HepG2 (cell line): Measurements from ENCODE around the gene ORM1. TPM values are rescaled to one million over a fixed set of nuclear protein-coding genes. Genes with fewer than 3 reads are reported as not detected.

ENCODE experiments used
- ATAC-seq: fragments of 200-7000 bp; cut with Tn5 transposase; 3 replicates; pipeline ENCODE4 v1.9.1; 2020; ENCODE audit warnings: mild to moderate bottlenecking, moderate library complexity
- BruUV-seq: library from RNA; stranded (reverse); fragments of 400-500 nt; replicated peaks from 2 replicates; lab custom pipeline; 2021; lab: Mats Ljungman, UMichigan
- CTCF ChIA-PET: fragments of 300-600 bp; formaldehyde crosslinking; extraction: SDS; loops from one replicate; lab custom pipeline; 2021; ENCODE audit warnings: low total read pairs, inconsistent platforms, low intra/inter-chr PET ratio; lab: Yijun Ruan, JAX
- POLR2A ChIA-PET: fragments of 350-600 bp; sonication (Branson Sonifier 250); formaldehyde crosslinking; loops from one replicate; lab custom pipeline; 2020; ENCODE audit warnings: antibody characterized with exemption, inconsistent platforms; lab: Yijun Ruan, JAX
- DNase-seq: peaks from one replicate; pipeline ENCODE4 v3.0.0-alpha.2; 2015; ENCODE audit warnings: low spot score
- FAIRE-seq: peaks from 3 replicates; lab custom pipeline; 2011; peaks lifted over from hg19 to GRCh38; lab: Jason Lieb, UNC
- H2AFZ ChIP-seq: one replicate; pipeline ENCODE4 v1.6.1; 2011; ENCODE audit warnings: low read length, inconsistent platforms
- H3K27ac ChIP-seq: fragments of 300-600 bp; 3 replicates; pipeline ENCODE4 v1.8.0; 2011; ENCODE audit warnings: mixed run types, mild to moderate bottlenecking, mixed read lengths, low read length, inconsistent platforms; ENCODE audit not compliant: insufficient read depth; ENCODE audit errors: extremely low read length
- H3K27me3 ChIP-seq, 2 experiments: fragments of 200-600 bp in 1 of 2; 2 replicates in 1 of 2; 3 replicates in 1 of 2; pipeline versions ENCODE4 v1.6.0 to v1.8.0; 2011; ENCODE audit warnings: low read length in 2 of 2, mild to moderate bottlenecking in 2 of 2, moderate library complexity in 2 of 2, inconsistent platforms in 1 of 2; ENCODE audit not compliant: insufficient read depth in 2 of 2, control insufficient read depth in 1 of 2
- H3K36me3 ChIP-seq, 2 experiments: fragments of 200-600 bp in 1 of 2; replicated peaks in 1 of 2; 2 replicates in 1 of 2; 3 replicates in 1 of 2; pipeline versions ENCODE4 v1.5.1 to v1.8.0; 2011; ENCODE audit warnings: low read length in 2 of 2, inconsistent platforms in 1 of 2; ENCODE audit not compliant: insufficient read depth in 2 of 2, control insufficient read depth in 1 of 2
- H3K4me1 ChIP-seq: 2 replicates; pipeline ENCODE4 v1.5.1; 2012; ENCODE audit warnings: low read length, inconsistent platforms; ENCODE audit not compliant: insufficient read depth
- H3K4me2 ChIP-seq: 2 replicates; pipeline ENCODE4 v1.6.0; 2011; ENCODE audit warnings: low read depth, low read length, inconsistent platforms
- H3K4me3 ChIP-seq, 3 experiments: fragments of 200-600 bp in 1 of 3; sonication (generic), shearing (Covaris generic) in 1 of 3; replicated peaks in 1 of 3; 2 replicates each; pipeline ENCODE4 v1.5.1; 2011 to 2016; ENCODE audit warnings: low read length in 3 of 3, inconsistent platforms in 2 of 3, low read depth in 2 of 3, mild to moderate bottlenecking in 2 of 3, control low read depth in 1 of 3, mixed read lengths in 1 of 3; ENCODE audit not compliant: insufficient read depth in 1 of 3
- H3K79me2 ChIP-seq: one replicate; pipeline ENCODE4 v1.6.1; 2011; ENCODE audit warnings: low read length, inconsistent platforms; ENCODE audit not compliant: insufficient read depth
- H3K9ac ChIP-seq: 2 replicates; pipeline ENCODE4 v1.6.0; 2011; ENCODE audit warnings: mild to moderate bottlenecking, low read depth, low read length, inconsistent platforms; ENCODE audit not compliant: insufficient read depth
- H3K9me3 ChIP-seq: 2 replicates; pipeline ENCODE4 v1.5.1; 2012; ENCODE audit warnings: mild to moderate bottlenecking, low read length
- H4K20me1 ChIP-seq: 2 replicates; pipeline ENCODE4 v1.6.0; 2011; ENCODE audit warnings: inconsistent platforms, mild to moderate bottlenecking, low read length, moderate library complexity; ENCODE audit not compliant: insufficient read depth
- FOXK2 ChIP-seq: fragments of 450-650 bp; IDR thresholded peaks from 2 replicates; pipeline ENCODE4 v1.6.1; 2016
- HDAC6 ChIP-seq: fragments of 200-600 bp; sonication (generic); IDR thresholded peaks from 2 replicates; pipeline ENCODE4 v1.7.0; 2017; ENCODE audit warnings: mild to moderate bottlenecking, antibody characterized with exemption, low read length, low read depth
- HNF4G ChIP-seq, 2 experiments: sonication (generic) in 1 of 2; formaldehyde crosslinking in 1 of 2; IDR thresholded peaks; 2 replicates each; pipeline versions ENCODE4 v1.4.0 to v1.6.1; 2011 to 2020; ENCODE audit warnings: borderline replicate concordance in 2 of 2, low read depth in 2 of 2, mild to moderate bottlenecking in 2 of 2, low read length in 1 of 2, missing genetic modification reagents in 1 of 2, moderate library complexity in 1 of 2
- IRF2 ChIP-seq: IDR thresholded peaks from 2 replicates; pipeline ENCODE4 v1.6.1; 2018; ENCODE audit warnings: missing genetic modification reagents, missing compliant biosample characterization
- IRF9 ChIP-seq: sonication (generic); formaldehyde crosslinking; IDR thresholded peaks from 2 replicates; pipeline ENCODE4 v1.8.0; 2022; ENCODE audit warnings: missing genetic modification reagents, mild to moderate bottlenecking, borderline replicate concordance
- MAF1 ChIP-seq: sonication (generic); formaldehyde crosslinking; IDR thresholded peaks from 2 replicates; pipeline ENCODE4 v1.5.0; 2020; ENCODE audit warnings: missing genetic modification reagents, borderline replicate concordance
- MEIS1 ChIP-seq: sonication (generic); formaldehyde crosslinking; IDR thresholded peaks from 2 replicates; pipeline ENCODE4 v1.9.0; 2021; ENCODE audit warnings: mild to moderate bottlenecking, missing genetic modification reagents, moderate library complexity, borderline replicate concordance
- NR2F2 ChIP-seq: IDR thresholded peaks from 2 replicates; pipeline ENCODE4 v1.6.1; 2012; ENCODE audit warnings: low read depth, inconsistent platforms, borderline replicate concordance
- ZBTB1 ChIP-seq: sonication (generic); formaldehyde crosslinking; IDR thresholded peaks from 2 replicates; pipeline ENCODE4 v1.4.0; 2020; ENCODE audit warnings: missing genetic modification reagents, borderline replicate concordance
- ZBTB14 ChIP-seq: sonication (generic); formaldehyde crosslinking; IDR thresholded peaks from 2 replicates; pipeline ENCODE4 v1.4.0; 2020; ENCODE audit warnings: missing genetic modification reagents
- WGBS: methylation state at CpG from one replicate; pipeline ENCODE4 v1.1.6; 2017; ENCODE audit warnings: low lambda C conversion rate; 5-methylcytosine and 5-hydroxymethylcytosine counted together
- in situ Hi-C: cut with HindIII; loops from 2 replicates; pipeline ENCODE4 v1.10.0; 2017; ENCODE audit warnings: low pct_unique_long_range_greater_than_20kb; ENCODE audit not compliant: extremely low pct_ligation_motif_present
- intact Hi-C: fragments of 100-400 bp; cut with micrococcal nuclease; formaldehyde crosslinking; loops from one replicate; pipeline ENCODE4 v1.10.0; 2022; ENCODE audit not compliant: unreplicated experiment
- polyA plus RNA-seq, 8 experiments: library from polyadenylated mRNA; depleted of rRNA in 3 of 8; stranded (reverse) in 7 of 8; unstranded in 1 of 8; fragments of >200 nt; fragmentation: Illumina TruSeq in 4 of 8; extraction: Trizol in 4 of 8; gene quantifications; 2 replicates each; pipeline versions ENCODE4 v1.2.1 to v1.2.3, GENCODE V29; 2011 to 2016; ENCODE audit warnings: low read depth in 4 of 8, missing spikeins in 1 of 8, mixed read lengths in 1 of 8; ENCODE audit not compliant: insufficient read depth in 1 of 8
- total RNA-seq, 5 experiments: library from RNA; depleted of rRNA; stranded (reverse); fragments of >200 nt; fragmentation: Illumina TruSeq; extraction: Trizol; gene quantifications; 2 replicates each; pipeline ENCODE4 v1.2.3, GENCODE V29; 2016; ENCODE audit warnings: low read depth in 1 of 5

Gene ORM1
- total and polyA plus RNA-seq, 2 of the 13 experiments (the other 11 are each of a cell fraction or from before 2014, with no cell fraction given): 699 to 1,180 TPM

- WGBS: no CpG with 5 or more reads among the region's 7 CpGs
- Histone ChIP-seq H3K27ac (no peak overlapping the region), H4K20me1 (no peaks in the 10 kb centered on the region), H3K9me3 (no peaks in the 10 kb centered on the region), H3K36me3 (peaks cover 0 to 13% of the 10 kb centered on the region in 2 experiments; a peak in 2 of 5 replicates)
- TF ChIP-seq HNF4G (IDR thresholded peaks at IDR 0.05; ENCODE audit: borderline replicate concordance, low read depth, low read length) (no peak), HNF4G (CRISPR knock-in tag; IDR thresholded peaks at IDR 0.05; ENCODE audit: borderline replicate concordance, low read depth) (no peak), NR2F2 (no peak), ZBTB14 (CRISPR knock-in tag) (no peak), ZBTB1 (no peak), FOXK2 (no peak), HDAC6 (no peak), IRF9 (no peak), MEIS1 (no peak), MAF1 (no peak), IRF2 (CRISPR knock-in tag) (no peak)
- TF ChIP-seq, all 625 proteins: peak for 0
- Histone ChIP-seq H3K9ac (no peak overlapping the region), H3K4me2 (no peak overlapping the region), H3K27me3 (no peaks in the 10 kb centered on the region), H2AFZ (no peak overlapping the region), H3K79me2 (no peaks in the 10 kb centered on the region), H3K4me3 (no peak overlapping the region), H3K4me1 (no peaks in the 10 kb centered on the region; the same call in 1 of the 2 replicates)
- no peak for DNase-seq
- ChIA-PET POLR2A (no interaction called here), CTCF (no interaction called here)
- no peak for ATAC-seq
- no peak for FAIRE-seq
- no TSS peak for BruUV-seq
- in situ Hi-C loops: no loop called here
- intact Hi-C loops: no loop called here
Observed at GRCh38 chr9:114371343-114371944, 48.5 kb downstream of the ORM1 start.
